Breast epithelium (tissue), 3 donors: ENCODE measurements around the gene MRPL43.

Experiments used
- CTCF ChIP-seq, 3 donors: fragments of 450-650 bp; IDR thresholded peaks; one replicate each; pipeline ENCODE4 v1.5.1; 2016 to 2017; ENCODE audit warnings: antibody characterized with exemption in 3 of 3, mild to moderate bottlenecking in 3 of 3, moderate library complexity in 3 of 3
- POLR2A ChIP-seq: fragments of 450-650 bp; IDR thresholded peaks from one replicate; pipeline ENCODE4 v1.6.1; 2016; ENCODE audit warnings: antibody characterized with exemption, mild to moderate bottlenecking, moderate library complexity
- POLR2AphosphoS5 ChIP-seq, 3 donors: sonication (generic); formaldehyde crosslinking; IDR thresholded peaks; one replicate each; pipeline ENCODE4 v1.6.1; 2017; ENCODE audit warnings: antibody characterized with exemption in 3 of 3

DNA sequence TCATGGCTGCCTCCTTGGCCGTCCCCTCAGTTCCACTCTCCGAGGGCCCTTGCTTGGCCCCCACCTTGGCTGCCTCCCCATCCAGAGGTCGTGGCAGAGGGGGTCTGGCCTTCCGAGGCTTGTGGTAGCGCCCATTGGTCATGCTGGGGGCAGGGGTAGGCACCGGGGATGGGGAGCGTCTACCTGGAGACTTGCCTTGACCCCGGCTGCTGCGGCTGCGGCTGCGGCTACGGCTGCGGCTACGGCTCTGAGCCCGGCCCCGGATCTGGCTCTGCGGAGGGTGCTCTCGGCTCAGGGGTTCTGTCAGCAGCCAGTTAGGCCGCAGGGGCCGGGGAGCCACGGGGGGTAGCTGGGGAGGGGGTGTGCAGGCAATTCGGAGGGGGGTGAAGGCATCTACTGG, 23.0 kb upstream of the MRPL43 start:
- TF ChIP-seq CTCF (IDR thresholded peaks at IDR 0.05) (no peak), POLR2A (no peak), POLR2AphosphoS5 (IDR thresholded peaks at IDR 0.05) (no peak)
